Measurements from ENCODE around the gene EHD4.

Gene EHD4

GRCh38 chr15:41955100-41955499 is 17.3 kb downstream of the EHD4 start:
- no peak for DNase-seq

DNA sequence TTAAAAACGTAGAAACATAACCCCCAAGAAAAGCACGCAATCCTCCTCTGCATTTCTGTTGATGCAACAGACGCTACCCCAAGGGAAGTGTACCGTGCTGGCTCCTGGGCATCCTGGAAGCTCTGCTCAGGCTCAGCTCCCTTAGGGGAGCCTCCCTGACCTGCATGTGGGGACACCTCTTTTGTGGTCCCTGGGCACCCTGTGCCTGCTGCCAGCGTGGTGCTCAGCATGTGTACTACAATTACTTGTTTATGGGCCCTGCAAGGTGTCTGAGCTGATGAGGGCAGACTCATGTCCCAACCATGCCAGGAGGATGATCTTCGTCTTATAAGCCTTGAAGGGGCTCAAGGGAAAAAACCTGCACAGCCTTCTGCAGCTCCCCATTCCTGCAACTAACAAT is 18.3 kb downstream of the EHD4 start:
- DNase-seq: no peak

GRCh38 chr15:41952013-41952563 is 20.3 kb downstream of the EHD4 start:
- no peak for DNase-seq

- DNase-seq: no peak
Measured at GRCh38 chr15:41951571-41951970, 20.8 kb downstream of the EHD4 start.

DNA sequence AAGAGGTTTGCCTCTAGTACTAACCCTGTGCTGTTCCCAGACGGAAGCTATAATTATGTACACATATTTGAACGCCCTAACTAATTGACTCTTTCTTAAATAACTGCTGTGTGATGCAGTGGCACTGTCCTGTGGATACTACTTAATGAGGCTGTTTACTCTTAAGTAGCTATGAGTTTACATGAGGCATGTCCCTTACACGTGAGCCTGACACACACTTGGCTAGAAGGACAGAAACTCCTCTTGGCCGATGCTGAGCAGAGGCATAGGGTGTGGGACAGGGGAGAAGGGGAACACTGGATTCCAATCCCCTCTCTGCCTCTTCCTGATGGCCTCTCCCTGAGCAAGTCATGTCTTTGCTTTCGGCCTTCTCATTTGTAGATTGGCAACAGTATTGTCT is 21.9 kb downstream of the EHD4 start:
- DNase-seq: no peak

GRCh38 chr15:41950127-41950483 is 22.3 kb downstream of the EHD4 start:
- DNase-seq: no peak

DNA sequence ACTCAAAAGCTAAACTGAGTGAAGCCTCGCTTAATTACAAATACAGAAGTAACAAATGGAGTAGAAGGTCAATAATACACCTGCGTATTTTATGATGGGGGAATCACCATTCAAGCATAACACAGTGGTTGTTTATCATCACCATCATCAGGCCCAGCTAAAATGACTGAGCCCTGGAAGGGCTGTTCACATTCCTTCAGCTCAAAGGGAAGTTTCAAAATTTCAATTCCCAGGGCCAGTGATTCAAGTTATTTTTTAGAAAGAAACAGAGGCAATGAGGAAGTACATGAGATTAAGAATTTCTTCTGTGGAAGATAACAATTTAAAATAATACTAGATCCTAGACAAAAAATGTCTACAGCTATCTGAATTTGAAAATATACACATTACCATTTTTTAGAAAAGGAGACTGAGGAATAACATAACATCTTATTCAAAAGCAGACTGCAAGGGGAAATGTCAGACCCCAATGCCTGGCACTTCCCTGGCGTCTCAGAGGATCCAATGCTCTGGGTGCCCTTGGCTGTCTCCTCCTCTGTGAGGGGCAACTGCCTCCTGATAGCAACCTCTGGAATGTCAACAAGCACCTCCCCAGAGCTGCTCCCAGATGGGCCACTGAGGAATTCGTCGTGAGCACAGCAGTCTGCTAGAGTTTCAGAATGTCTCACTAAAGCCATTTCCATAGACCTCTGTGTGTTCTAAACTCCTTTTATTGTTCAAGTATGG is 22.8 kb downstream of the EHD4 start:
- DNase-seq: no peak

GRCh38 chr15:41948490-41948889 is 23.9 kb downstream of the EHD4 start:
- no peak for DNase-seq

DNA sequence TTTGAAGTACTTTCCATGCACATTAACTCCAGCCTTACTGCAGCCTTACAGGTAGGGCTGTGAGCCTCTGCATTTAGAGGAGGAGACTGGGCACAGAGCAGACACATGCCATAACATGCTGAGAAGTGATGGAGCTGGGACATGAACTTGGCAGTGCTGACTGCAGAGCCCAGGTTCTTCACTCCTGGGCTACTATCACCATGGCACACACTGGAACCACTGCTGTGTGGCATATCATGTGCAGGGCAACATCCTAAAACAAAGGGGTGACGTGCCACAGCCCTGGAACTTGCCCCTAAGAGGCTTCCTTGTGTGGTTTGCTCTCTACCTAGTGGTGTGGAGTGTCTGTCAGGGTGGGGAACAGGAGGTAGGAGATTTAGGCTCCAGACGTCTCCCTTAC is 25.4 kb downstream of the EHD4 start:
- no peak for DNase-seq

DNA sequence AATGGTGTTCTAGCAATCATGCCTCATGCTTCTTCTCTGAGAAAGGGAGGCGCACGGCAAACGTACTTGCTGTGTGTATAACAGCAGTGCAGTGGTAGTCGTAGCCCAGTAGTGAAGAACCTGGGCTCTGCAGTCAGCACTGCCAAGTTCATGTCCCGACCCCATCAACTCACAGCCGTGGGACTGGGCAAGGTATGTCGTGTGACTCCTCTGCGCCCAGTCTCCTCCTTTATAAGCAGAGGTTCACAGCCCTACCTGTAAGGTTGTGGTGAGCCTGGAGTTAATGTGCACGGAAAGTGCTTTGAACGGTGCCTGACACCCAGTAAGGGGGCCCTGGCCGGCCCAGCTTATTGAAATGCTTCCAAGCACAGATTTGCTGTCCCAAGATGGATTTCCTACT is 26.6 kb downstream of the EHD4 start:
- no peak for DNase-seq

DNA sequence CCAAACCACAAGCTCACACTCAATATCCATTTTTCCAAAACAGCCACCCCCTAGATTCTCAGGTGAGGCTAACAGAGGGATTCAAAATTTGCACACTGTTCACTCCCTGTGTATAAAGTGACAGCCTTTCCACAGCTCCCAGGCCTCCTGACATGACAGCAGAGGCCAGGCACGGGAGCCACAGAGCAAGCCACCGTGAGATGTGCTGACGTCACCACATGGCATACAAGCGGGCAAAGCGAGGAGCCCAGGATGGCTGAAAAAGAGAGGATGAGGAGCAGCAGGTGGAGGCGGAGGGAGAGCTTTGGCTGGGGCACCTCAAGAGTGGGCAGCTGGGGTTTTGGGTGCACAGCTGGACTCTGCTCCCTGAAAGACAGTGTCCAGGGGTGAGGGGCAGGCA is 27.1 kb downstream of the EHD4 start:
- no peak for DNase-seq

DNA sequence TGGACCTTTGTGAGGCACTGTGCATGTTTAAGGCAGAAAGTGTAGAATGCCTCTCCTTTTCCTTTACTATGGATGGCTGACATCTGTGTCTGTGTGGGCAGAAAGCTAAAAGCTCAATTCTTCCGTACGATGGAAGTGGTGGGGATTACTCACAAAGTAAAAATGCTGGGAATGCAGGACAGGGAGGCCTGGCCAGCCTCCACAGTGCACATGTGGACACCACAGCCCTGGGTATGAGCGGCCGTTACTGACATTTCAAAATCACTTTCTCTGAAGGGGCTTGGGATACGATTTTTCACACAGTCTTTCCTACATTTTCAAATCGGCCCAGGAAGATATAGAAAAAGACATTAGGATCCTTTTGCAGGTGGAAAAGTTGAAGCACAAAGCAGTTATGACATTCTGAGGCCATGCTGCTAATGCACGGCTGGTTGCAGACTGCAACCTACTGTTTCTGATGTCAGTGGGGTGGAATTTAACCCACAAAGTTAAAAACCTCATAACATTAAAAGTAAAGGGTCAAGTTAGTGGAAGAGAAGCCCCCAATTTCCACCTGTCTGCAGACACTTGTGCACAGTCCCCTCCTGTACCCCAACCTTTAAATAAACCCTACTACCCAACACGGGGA is 27.9 kb downstream of the EHD4 start:
- no peak for DNase-seq

- DNase-seq: no peak
Measured at GRCh38 chr15:41943543-41944312, 28.6 kb downstream of the EHD4 start.

- no peak for DNase-seq
Measured at GRCh38 chr15:41942886-41943285, 29.5 kb downstream of the EHD4 start.

- no peak for DNase-seq
Measured at GRCh38 chr15:41941644-41942415, 30.5 kb downstream of the EHD4 start.

GRCh38 chr15:41940441-41940857 is 31.9 kb downstream of the EHD4 start:
- DNase-seq: no peak

GRCh38 chr15:41939986-41940385 is 32.4 kb downstream of the EHD4 start:
- DNase-seq: no peak

DNA sequence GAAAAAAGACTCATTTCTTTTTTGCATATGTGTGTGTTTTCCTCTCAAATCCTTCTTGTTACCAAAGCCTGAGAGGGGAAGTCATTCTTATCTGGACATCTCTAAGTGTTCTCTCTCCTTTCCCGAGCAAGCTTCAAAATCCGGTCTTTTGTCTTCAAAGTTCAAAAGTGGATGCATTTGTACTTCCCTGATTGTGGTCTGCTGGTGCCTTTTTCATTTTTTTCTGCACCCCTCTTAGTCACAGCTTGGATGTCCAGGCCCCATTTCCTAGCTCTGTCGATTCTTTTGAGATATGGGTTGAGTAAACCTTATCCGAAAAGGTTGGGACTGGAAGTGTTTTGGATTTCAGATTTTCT is 34.8 kb downstream of the EHD4 start:
- DNase-seq: no peak

- no peak for DNase-seq
Measured at GRCh38 chr15:41936649-41937567, 35.4 kb downstream of the EHD4 start.

- DNase-seq: no peak
Measured at GRCh38 chr15:41936155-41936554, 36.2 kb downstream of the EHD4 start.

DNA sequence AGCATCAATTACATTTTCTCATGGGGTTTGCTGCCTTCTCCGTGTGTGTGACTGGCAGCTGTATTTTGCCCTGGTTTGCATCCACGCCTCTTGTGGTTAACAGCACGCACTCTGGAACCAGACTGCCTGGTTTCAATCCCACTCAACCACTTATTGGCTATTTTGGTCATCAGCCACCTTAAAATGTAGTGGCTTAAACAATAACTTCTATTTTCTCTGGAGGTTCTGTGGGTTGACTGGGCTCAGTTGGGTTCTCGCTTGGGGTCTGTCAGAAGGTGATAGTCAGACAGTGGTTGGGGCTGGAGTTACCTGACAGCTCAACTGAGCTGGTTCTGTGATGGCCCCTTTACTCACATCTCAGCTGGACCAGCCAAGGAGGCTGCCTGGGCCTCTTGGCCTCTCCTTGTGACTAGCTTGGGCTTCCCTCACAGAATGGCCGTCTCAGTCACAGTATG is 36.8 kb downstream of the EHD4 start:
- no peak for DNase-seq

GRCh38 chr15:41934843-41935242 is 37.5 kb downstream of the EHD4 start:
- DNase-seq: no peak

All from DMS 273 treated with DMSO at 0.1 percent for 48 hours (cell line).